H1 (cell line): ENCODE results near the gene CACNA1D. TPM values are rescaled to one million over a fixed set of nuclear protein-coding genes. Genes with fewer than 3 reads are reported as not detected.
A peak's percentile ranks its signal among the peaks of the same experiment; 100 is the strongest.

ENCODE experiments used
- CTCF ChIA-PET: fragments of 300-600 bp; sonication (Branson Sonifier 250); formaldehyde crosslinking; loops from one replicate; lab custom pipeline; 2021; ENCODE audit not compliant: partially characterized antibody; lab: Charles Lee
- POLR2A ChIA-PET: fragments of 300-600 bp; sonication (Branson Sonifier 250); formaldehyde crosslinking; loops from one replicate; lab custom pipeline; 2021; ENCODE audit warnings: inconsistent platforms; ENCODE audit not compliant: partially characterized antibody; lab: Charles Lee
- DNase-seq, 2 experiments: peaks; one replicate each; pipeline versions ENCODE4 v3.0.0 to v3.0.0-alpha.2; 2010 to 2022; ENCODE audit warnings: low spot score in 2 of 2, low read depth in 1 of 2, mixed read lengths in 1 of 2
- FAIRE-seq: peaks from 2 replicates; lab custom pipeline; 2011; peaks lifted over from hg19 to GRCh38; lab: Jason Lieb, UNC
- H2AFZ ChIP-seq: 2 replicates; pipeline ENCODE4 v1.8.1; 2012; ENCODE audit warnings: low read length, inconsistent platforms
- H2AK5ac ChIP-seq: 2 replicates; pipeline ENCODE4 v1.6.1; 2013; ENCODE audit warnings: low read depth, low read length
- H2BK120ac ChIP-seq: replicated peaks from 2 replicates; pipeline ENCODE3; 2013; ENCODE audit warnings: low read depth, low read length, inconsistent platforms
- H2BK12ac ChIP-seq: 2 replicates; pipeline ENCODE4 v1.6.1; 2013; ENCODE audit warnings: low read depth, low read length
- H2BK15ac ChIP-seq: 2 replicates; pipeline ENCODE4 v1.6.1; 2013; ENCODE audit warnings: low read length
- H2BK20ac ChIP-seq: 2 replicates; pipeline ENCODE4 v1.6.1; 2013; ENCODE audit warnings: low read length
- H2BK5ac ChIP-seq: 2 replicates; pipeline ENCODE4 v1.6.1; 2013; ENCODE audit warnings: low read depth, low read length
- H3K14ac ChIP-seq: 2 replicates; pipeline ENCODE4 v1.6.1; 2013; ENCODE audit warnings: inconsistent platforms; ENCODE audit not compliant: insufficient read length
- H3K18ac ChIP-seq: 2 replicates; pipeline ENCODE4 v1.6.1; 2013; ENCODE audit warnings: low read length; ENCODE audit errors: extremely low read depth
- H3K23ac ChIP-seq: 2 replicates; pipeline ENCODE4 v1.6.1; 2013; ENCODE audit warnings: inconsistent platforms; ENCODE audit not compliant: insufficient read length
- H3K23me2 ChIP-seq: 2 replicates; pipeline ENCODE4 v1.6.1; 2013; ENCODE audit warnings: low read depth, low read length
- H3K27ac ChIP-seq: 2 replicates; pipeline ENCODE4 v1.6.1; 2011; ENCODE audit warnings: low read depth, low read length, inconsistent platforms
- H3K27me3 ChIP-seq, 4 experiments: replicated peaks in 1 of 4; 1 replicate in 1 of 4; 2 replicates in 3 of 4; pipeline versions ENCODE4 v1.6.1 to v1.8.1; 2011 to 2013; ENCODE audit warnings: low read length in 3 of 4, mild to moderate bottlenecking in 3 of 4, inconsistent platforms in 2 of 4, mixed read lengths in 2 of 4, moderate library complexity in 1 of 4; ENCODE audit not compliant: control insufficient read depth in 3 of 4, insufficient read depth in 3 of 4; ENCODE audit errors: extremely low read depth in 1 of 4
- H3K36me3 ChIP-seq, 4 experiments: 2 replicates each; pipeline versions ENCODE4 v1.6.1 to v1.8.1; 2011 to 2013; ENCODE audit warnings: mild to moderate bottlenecking in 4 of 4, low read length in 3 of 4, moderate library complexity in 2 of 4, control low read depth in 1 of 4, inconsistent platforms in 1 of 4; ENCODE audit not compliant: insufficient read depth in 4 of 4, control insufficient read depth in 2 of 4
- H3K4ac ChIP-seq: replicated peaks from 2 replicates; pipeline ENCODE3; 2013; ENCODE audit warnings: low read length, low read depth, mixed read lengths, inconsistent platforms; ENCODE audit not compliant: insufficient read length
- H3K4me1 ChIP-seq, 4 experiments: replicated peaks in 1 of 4; 1 replicate in 1 of 4; 2 replicates in 3 of 4; pipeline versions ENCODE4 v1.6.1 to v1.8.1; 2011 to 2013; ENCODE audit warnings: low read length in 3 of 4, inconsistent platforms in 2 of 4, mixed read lengths in 1 of 4; ENCODE audit not compliant: insufficient read depth in 4 of 4, control insufficient read depth in 3 of 4
- H3K4me2 ChIP-seq, 2 experiments: 2 replicates each; pipeline versions ENCODE4 v1.6.1 to v1.8.1; 2011 to 2013; ENCODE audit warnings: low read depth in 2 of 2, low read length in 2 of 2, control low read depth in 1 of 2, inconsistent platforms in 1 of 2, mild to moderate bottlenecking in 1 of 2; ENCODE audit not compliant: insufficient read depth in 1 of 2
- H3K4me3 ChIP-seq, 4 experiments: fragments of 200-600, 300-600 bp in 1 of 4; sonication (generic), shearing (Covaris generic), sonication (Bioruptor Twin) in 1 of 4; 2 replicates each; pipeline versions ENCODE4 v1.5.1 to v1.8.1; 2011 to 2016; ENCODE audit warnings: low read length in 4 of 4, low read depth in 3 of 4, control low read depth in 2 of 4, inconsistent platforms in 2 of 4, mild to moderate bottlenecking in 2 of 4, mixed read lengths in 1 of 4, moderate library complexity in 1 of 4; ENCODE audit not compliant: insufficient read depth in 2 of 4; ENCODE audit errors: extremely low read depth in 1 of 4
- H3K56ac ChIP-seq: replicated peaks from 2 replicates; pipeline ENCODE3; 2013; ENCODE audit warnings: low read depth, mild to moderate bottlenecking, mixed read lengths, low read length, inconsistent platforms; ENCODE audit not compliant: insufficient read length
- H3K79me1 ChIP-seq: 2 replicates; pipeline ENCODE4 v1.6.1; 2013; ENCODE audit warnings: low read depth, low read length, control low read depth
- H3K79me2 ChIP-seq, 2 experiments: 2 replicates each; pipeline versions ENCODE4 v1.6.1 to v1.8.1; 2012 to 2013; ENCODE audit warnings: low read length in 2 of 2, mild to moderate bottlenecking in 2 of 2, inconsistent platforms in 1 of 2; ENCODE audit not compliant: insufficient read depth in 2 of 2, control insufficient read depth in 1 of 2
- H3K9ac ChIP-seq, 4 experiments: replicated peaks in 1 of 4; 1 replicate in 1 of 4; 2 replicates in 3 of 4; pipeline versions ENCODE4 v1.6.1 to v1.8.1; 2011 to 2013; ENCODE audit warnings: low read depth in 3 of 4, low read length in 3 of 4, control low read depth in 2 of 4, mild to moderate bottlenecking in 2 of 4, moderate library complexity in 2 of 4, inconsistent platforms in 1 of 4; ENCODE audit errors: extremely low read depth in 1 of 4
- H3K9me3 ChIP-seq, 2 experiments: 2 replicates each; pipeline versions ENCODE4 v1.6.1 to v1.8.1; 2012 to 2013; ENCODE audit warnings: mild to moderate bottlenecking in 2 of 2, moderate library complexity in 2 of 2, control low read depth in 1 of 2, inconsistent platforms in 1 of 2, low read depth in 1 of 2, low read length in 1 of 2, mixed read lengths in 1 of 2; ENCODE audit not compliant: insufficient read depth in 2 of 2
- H4K20me1 ChIP-seq, 2 experiments: replicated peaks in 1 of 2; 2 replicates each; pipeline versions ENCODE3 to v1.8.1; 2011 to 2013; ENCODE audit warnings: inconsistent platforms in 2 of 2, low read length in 2 of 2, mild to moderate bottlenecking in 1 of 2; ENCODE audit not compliant: insufficient read depth in 2 of 2, control insufficient read depth in 1 of 2
- H4K5ac ChIP-seq: 2 replicates; pipeline ENCODE4 v1.6.1; 2013; ENCODE audit warnings: low read length, low read depth, mixed read lengths, inconsistent platforms; ENCODE audit not compliant: insufficient read length
- H4K8ac ChIP-seq: 2 replicates; pipeline ENCODE4 v1.8.0; 2013; ENCODE audit warnings: mild to moderate bottlenecking, moderate library complexity, low read length, inconsistent platforms; ENCODE audit not compliant: insufficient read depth; ENCODE audit errors: extremely low read depth
- H4K91ac ChIP-seq: replicated peaks from 2 replicates; pipeline ENCODE3; 2013; ENCODE audit warnings: low read length, mixed read lengths, inconsistent platforms; ENCODE audit not compliant: insufficient read length
- BCL11A ChIP-seq, 2 experiments: IDR thresholded peaks; one replicate each; pipeline ENCODE4 v1.6.1; 2011; ENCODE audit warnings: low read depth in 2 of 2, low read length in 2 of 2, mild to moderate bottlenecking in 2 of 2
- CHD1 ChIP-seq: IDR thresholded peaks from 2 replicates; pipeline ENCODE4 v1.6.1; 2012; ENCODE audit warnings: low read depth, low read length, improper control_type of control experiment
- CREB1 ChIP-seq: IDR thresholded peaks from 2 replicates; pipeline ENCODE4 v1.6.1; 2012; ENCODE audit warnings: inconsistent platforms
- JUN ChIP-seq: IDR thresholded peaks from 2 replicates; pipeline ENCODE4 v1.6.1; 2011; ENCODE audit warnings: low read depth, mild to moderate bottlenecking, improper control_type of control experiment, low read length
- MAFK ChIP-seq: IDR thresholded peaks from 2 replicates; pipeline ENCODE4 v1.6.1; 2012; ENCODE audit warnings: low read depth, mild to moderate bottlenecking, improper control_type of control experiment, low read length
- RAD21 ChIP-seq, 2 experiments: IDR thresholded peaks in 1 of 2; conservative IDR thresholded peaks in 1 of 2; 2 replicates each; pipeline ENCODE4 v1.6.1; 2011; ENCODE audit warnings: low read depth in 2 of 2, low read length in 2 of 2, improper control_type of control experiment in 1 of 2, inconsistent platforms in 1 of 2, mild to moderate bottlenecking in 1 of 2, moderate library complexity in 1 of 2
- RBBP5 ChIP-seq: IDR thresholded peaks from 2 replicates; pipeline ENCODE4 v1.7.1; 2012; ENCODE audit warnings: low read depth, mild to moderate bottlenecking, inconsistent platforms, low read length, moderate library complexity, borderline replicate concordance
- SP1 ChIP-seq: IDR thresholded peaks from 2 replicates; pipeline ENCODE4 v1.6.1; 2011; ENCODE audit warnings: low read depth, low read length
- TEAD4 ChIP-seq: IDR thresholded peaks from 2 replicates; pipeline ENCODE4 v1.6.1; 2012; ENCODE audit warnings: low read depth, low read length, inconsistent platforms, mixed read lengths
- WGBS, 2 experiments: shearing (Covaris generic) in 1 of 2; methylation state at CpG; one replicate each; pipeline versions ENCODE4 v1.1.6 to v1.1.7; 2013 to 2015; ENCODE audit warnings: low lambda C conversion rate in 2 of 2, mixed read lengths in 2 of 2, inconsistent platforms in 1 of 2, low coverage in 1 of 2, missing lambda C conversion rate in 1 of 2; ENCODE audit not compliant: insufficient replicate concordance in 2 of 2, insufficient coverage in 1 of 2, insufficient read length in 1 of 2; ENCODE audit errors: extremely low coverage in 1 of 2, missing lambda C conversion rate in 1 of 2; 5-methylcytosine and 5-hydroxymethylcytosine counted together
- polyA plus RNA-seq, 7 experiments: library from polyadenylated mRNA; depleted of rRNA in 3 of 7; stranded (reverse) in 5 of 7; unstranded in 2 of 7; fragments of >200 nt in 5 of 7; fragments of 200-250 nt in 2 of 7; gene quantifications; 1 replicate in 5 of 7; 2 replicates in 1 of 7; 4 replicates in 1 of 7; pipeline versions ENCODE4 v1.2.1 to v1.2.3, GENCODE V29; 2011 to 2013; ENCODE audit warnings: missing spikeins in 2 of 7, mixed read lengths in 2 of 7
- total RNA-seq: library from RNA; stranded (reverse); fragmentation: NEBNext Ultra II Directional; extraction: Animal tissue kit (Norgen Biotek cat#: 25700); gene quantifications from 2 replicates; pipeline ENCODE4 v1.2.1, GENCODE V29; 2021

The CACNA1D gene
- total and polyA plus RNA-seq, 2 of the 8 experiments (the other 6 are each of a cell fraction or from before 2014, with no cell fraction given): 2.0 to 2.9 TPM

GRCh38 chr3:53845103-53845880 is 350.9 kb downstream of the CACNA1D start:
- H4K91ac ChIP-seq: peak overlapping the region; percentile 44
- FAIRE-seq (no peak), DNase-seq (peak; percentile 46 to 79)
- H3K9ac ChIP-seq: peak overlapping the region; percentile 31 to 85 (median 72); a peak in 6 of 7 replicates
- peaks cover 0 to 3% of the 10 kb centered on the region in 2 experiments; a peak in 1 of 4 replicates for H3K79me2 ChIP-seq
- peaks cover 12% of the 10 kb centered on the region for H3K79me1 ChIP-seq
- no peak overlapping the region for H2AFZ ChIP-seq
- H2BK15ac ChIP-seq: peak overlapping the region; percentile 95; the same call in 1 of the 2 replicates
- H2BK120ac ChIP-seq: no peak overlapping the region
- no peaks in the 10 kb centered on the region for H3K9me3 ChIP-seq
- no peak overlapping the region for H2AK5ac ChIP-seq
- 0 out of 2 replicates have a peak overlapping the region, but pooled peaks have one; percentile 49 for H2BK5ac ChIP-seq
- peaks cover 0 to 3% of the 10 kb centered on the region in 2 experiments for H4K20me1 ChIP-seq
- H4K5ac ChIP-seq: no peak overlapping the region
- H4K8ac ChIP-seq: peak overlapping the region; percentile 45; the same call in 1 of the 2 replicates
- WGBS, 2 experiments: 19% methylated on average over 24 of the region's 25 CpGs; no CpG with 5 or more reads in 1 of the 2 experiments
- no peak overlapping the region for H3K14ac ChIP-seq
- H3K27me3 ChIP-seq: peaks cover 3 to 16% (median 9%) of the 10 kb centered on the region in 4 experiments
- H2BK20ac ChIP-seq: no peak overlapping the region
- no peak overlapping the region for H3K56ac ChIP-seq
- H3K36me3 ChIP-seq: peaks cover 0 to 2% (median 0%) of the 10 kb centered on the region in 4 experiments; a peak in 2 of 8 replicates
- POLR2A ChIA-PET: interaction anchor here (0.6 to 1.9 kb wide), 9 partner anchors 9 to 37 kb away, joined by 3 to 7 read pairs (median 4); partner anchors contain the start of gene ACTR8
- peak overlapping the region; percentile 47 to 79 (median 72) for H3K4me3 ChIP-seq
- peak overlapping the region; percentile 69 to 90 for H3K4me2 ChIP-seq
- CTCF ChIA-PET: interaction anchor here (0.6 to 3.5 kb wide), 14 partner anchors 11 to 491 kb away, joined by 3 to 23 read pairs (median 4); no protein-coding TSS in a partner anchor
- 0 out of 2 replicates have a peak overlapping the region, but pooled peaks have one; percentile 0 for H3K27ac ChIP-seq
- H2BK12ac ChIP-seq: no peak overlapping the region
- H3K23ac ChIP-seq: no peak overlapping the region
- H3K18ac ChIP-seq: no peak overlapping the region
- H3K4me1 ChIP-seq: peaks cover 19 to 30% (median 22%) of the 10 kb centered on the region in 4 experiments
- H3K23me2 ChIP-seq: peaks cover 10% of the 10 kb centered on the region
- H3K4ac ChIP-seq: peak overlapping the region; percentile 2
- no peak for TF ChIP-seq BCL11A (IDR thresholded peaks at IDR 0.05; ENCODE audit: low read depth in 2 of 2, low read length in 2 of 2)
- TF ChIP-seq CREB1: no peak
- TF ChIP-seq RBBP5: no peak
- TF ChIP-seq SP1: no peak
- TF ChIP-seq JUN: no peak
- no peak for TF ChIP-seq TEAD4
- no peak for TF ChIP-seq MAFK
- TF ChIP-seq RAD21 (IDR thresholded peaks at IDR 0.05 in 1 of 2, conservative IDR thresholded peaks at IDR 0.05 in 1 of 2; ENCODE audit: low read depth in 2 of 2, low read length in 2 of 2): peak in 1 of 2 experiments; percentile 13; a peak in 1 of 4 replicates
- no peak for TF ChIP-seq CHD1
